ENCODE results near the gene DPY30. TPM values are rescaled to one million over a fixed set of nuclear protein-coding genes. Genes with fewer than 3 reads are reported as not detected.
"Not testable (repeated sequence)": the region's sequence is repeated elsewhere in the genome, so short reads cannot be mapped to it uniquely, and the experiment has no call there.

The DPY30 gene
- total RNA-seq, 3 donors from 2014 or later (not counting 1 experiment from before 2014, with no cell fraction given): 24.3 to 36.6 (median 25.7) TPM

GRCh38 chr2:32058130-32058529 lies 18.5 kb upstream of the DPY30 start:
- no peaks in the 10 kb centered on the region for H3K36me3 Mint-ChIP-seq
- no peak for ATAC-seq

GRCh38 chr2:32054583-32054982 lies 15.0 kb upstream of the DPY30 start:
- H3K27me3 ChIP-seq (ENCODE audit: control insufficient read depth, insufficient read depth, low read length); H3K4me3 Mint-ChIP-seq; H3K9me3 ChIP-seq (ENCODE audit: control insufficient read depth, insufficient read depth, low read length); H3K27ac Mint-ChIP-seq; H3K27me3 Mint-ChIP-seq (ENCODE audit: low read depth in 2 of 2); intact Hi-C loops (cut with micrococcal nuclease); H3K9me3 Mint-ChIP-seq; H3K4me1 ChIP-seq (ENCODE audit: control insufficient read depth, insufficient read depth, low read length); H3K27ac ChIP-seq (ENCODE audit: low read length); H3K4me1 Mint-ChIP-seq; DNase-seq; H3K36me3 Mint-ChIP-seq; H3K4me3 ChIP-seq (ENCODE audit: low read length); ATAC-seq; H3K36me3 ChIP-seq (ENCODE audit: control insufficient read depth, insufficient read depth, low read length): not testable (repeated sequence)
- WGBS (ENCODE audit: insufficient coverage): 100% methylated on average over 1 of the region's 3 CpGs

More at GRCh38 chr2:32058130-32058529, 18.5 kb upstream of the DPY30 start:
- H3K4me1 ChIP-seq (ENCODE audit: control insufficient read depth, insufficient read depth, low read length): peaks cover 4% of the 10 kb centered on the region
- intact Hi-C loops (cut with micrococcal nuclease): no loop called here
- H3K27me3 ChIP-seq (ENCODE audit: control insufficient read depth, insufficient read depth, low read length): no peaks in the 10 kb centered on the region
- no peak for DNase-seq
- Mint-ChIP-seq H3K27ac (no peak overlapping the region), H3K4me3 (no peak overlapping the region), H3K9me3 (no peaks in the 10 kb centered on the region), H3K27me3 (ENCODE audit: low read depth in 2 of 2) (no peaks in the 10 kb centered on the region), H3K4me1 (peaks cover 12 to 14% of the 10 kb centered on the region in 2 donors)
- H3K27ac ChIP-seq (ENCODE audit: low read length): no peak overlapping the region
- 88% methylated on average over 2 of the region's 2 CpGs for WGBS (ENCODE audit: insufficient coverage)
- no peaks in the 10 kb centered on the region for H3K36me3 ChIP-seq (ENCODE audit: control insufficient read depth, insufficient read depth, low read length)
- no peak overlapping the region for H3K4me3 ChIP-seq (ENCODE audit: low read length)
- no peak for TF ChIP-seq CTCF (IDR thresholded peaks at IDR 0.05)
- H3K9me3 ChIP-seq (ENCODE audit: control insufficient read depth, insufficient read depth, low read length): no peaks in the 10 kb centered on the region

GRCh38 chr2:32051836-32052439 lies 12.3 kb upstream of the DPY30 start:
- Mint-ChIP-seq H3K9me3 (no peaks in the 10 kb centered on the region), H3K4me3 (no peak overlapping the region), H3K27me3 (ENCODE audit: low read depth in 2 of 2) (no peaks in the 10 kb centered on the region), H3K36me3 (no peaks in the 10 kb centered on the region), H3K4me1 (no peaks in the 10 kb centered on the region), H3K27ac (no peak overlapping the region)
- H3K27ac ChIP-seq (ENCODE audit: low read length): no peak overlapping the region
- no peaks in the 10 kb centered on the region for H3K36me3 ChIP-seq (ENCODE audit: control insufficient read depth, insufficient read depth, low read length)
- WGBS (ENCODE audit: insufficient coverage): 97% methylated on average over 11 of the region's 11 CpGs
- no peak overlapping the region for H3K4me3 ChIP-seq (ENCODE audit: low read length)
- intact Hi-C loops (cut with micrococcal nuclease): no loop called here
- H3K27me3 ChIP-seq (ENCODE audit: control insufficient read depth, insufficient read depth, low read length): no peaks in the 10 kb centered on the region
- no peaks in the 10 kb centered on the region for H3K9me3 ChIP-seq (ENCODE audit: control insufficient read depth, insufficient read depth, low read length)
- no peak for TF ChIP-seq CTCF (IDR thresholded peaks at IDR 0.05)
- DNase-seq (no peak), ATAC-seq (no peak)
- no peaks in the 10 kb centered on the region for H3K4me1 ChIP-seq (ENCODE audit: control insufficient read depth, insufficient read depth, low read length)

GRCh38 chr2:32043561-32043960 lies 4.0 kb upstream of the DPY30 start:
- H3K27me3 Mint-ChIP-seq (ENCODE audit: low read depth in 2 of 2): no peaks in the 10 kb centered on the region
- Histone ChIP-seq H3K27ac (ENCODE audit: low read length) (no peak overlapping the region), H3K4me3 (ENCODE audit: low read length) (no peak overlapping the region), H3K9me3 (ENCODE audit: control insufficient read depth, insufficient read depth, low read length) (no peaks in the 10 kb centered on the region), H3K4me1 (ENCODE audit: control insufficient read depth, insufficient read depth, low read length) (peaks cover 8% of the 10 kb centered on the region), H3K36me3 (ENCODE audit: control insufficient read depth, insufficient read depth, low read length) (no peaks in the 10 kb centered on the region), H3K27me3 (ENCODE audit: control insufficient read depth, insufficient read depth, low read length) (no peaks in the 10 kb centered on the region)
- no peaks in the 10 kb centered on the region for H3K36me3 Mint-ChIP-seq
- 77% methylated on average over 6 of the region's 7 CpGs for WGBS (ENCODE audit: insufficient coverage)
- DNase-seq (no peak), ATAC-seq (no peak)
- H3K27ac Mint-ChIP-seq: no peak overlapping the region
- no peak overlapping the region for H3K4me3 Mint-ChIP-seq
- intact Hi-C loops (cut with micrococcal nuclease): no loop called here
- no peak for TF ChIP-seq CTCF (IDR thresholded peaks at IDR 0.05)
- no peaks in the 10 kb centered on the region for H3K9me3 Mint-ChIP-seq
- H3K4me1 Mint-ChIP-seq: peaks cover 9 to 14% of the 10 kb centered on the region in 2 donors

- intact Hi-C loops (cut with micrococcal nuclease); H3K36me3 ChIP-seq (ENCODE audit: control insufficient read depth, insufficient read depth, low read length); H3K9me3 Mint-ChIP-seq: not testable (repeated sequence)
Observed at GRCh38 chr2:32034198-32034887, 5.3 kb downstream of the DPY30 start.

More at GRCh38 chr2:32034198-32034887, 5.3 kb downstream of the DPY30 start:
- H3K27ac ChIP-seq (ENCODE audit: low read length); H3K4me1 ChIP-seq (ENCODE audit: control insufficient read depth, insufficient read depth, low read length); ATAC-seq; H3K9me3 ChIP-seq (ENCODE audit: control insufficient read depth, insufficient read depth, low read length); H3K4me3 Mint-ChIP-seq; H3K36me3 Mint-ChIP-seq; H3K27me3 Mint-ChIP-seq (ENCODE audit: low read depth in 2 of 2); H3K27me3 ChIP-seq (ENCODE audit: control insufficient read depth, insufficient read depth, low read length); H3K4me3 ChIP-seq (ENCODE audit: low read length); DNase-seq: not testable (repeated sequence)
- Mint-ChIP-seq H3K4me1 (peaks cover 16 to 26% of the 10 kb centered on the region in 2 donors), H3K27ac (peak overlapping the region in 1 of 2 donors; percentile 11)
- 95% methylated on average over 8 of the region's 8 CpGs for WGBS (ENCODE audit: insufficient coverage)

Measured in natural killer cell (primary cell).